ENCODE results near the gene LRG1.
"Not testable (repeated sequence)": the region's sequence is repeated elsewhere in the genome, so short reads cannot be mapped to it uniquely, and the experiment has no call there.

DNA sequence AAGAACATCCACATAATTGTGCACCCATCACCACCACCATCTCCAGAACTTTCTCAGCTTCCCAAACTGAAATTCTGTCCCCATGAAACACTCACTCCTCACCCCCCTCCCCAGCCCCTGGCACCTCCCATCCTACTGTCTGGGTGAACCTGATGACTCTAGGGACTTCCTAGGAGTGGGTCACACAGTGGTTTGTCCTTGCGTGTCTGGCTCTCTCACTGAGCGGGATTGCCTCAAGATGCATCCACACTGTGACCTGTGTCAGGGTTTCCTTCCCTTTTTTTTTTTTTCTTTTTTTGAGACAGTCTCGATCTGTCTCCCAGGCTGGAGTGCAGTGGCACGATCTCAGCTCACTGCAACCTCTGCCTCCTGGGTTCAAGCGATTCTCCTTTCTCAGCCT is 23.7 kb upstream of the LRG1 start:
- not testable (repeated sequence) for TF ChIP-seq REST (IDR thresholded peaks at IDR 0.05; ENCODE audit: insufficient replicate concordance, low read depth); CTCF (IDR thresholded peaks at IDR 0.05; ENCODE audit: insufficient read depth, low read length)
